HG02763 (cell line): ENCODE results near the gene CEP120.
"Not testable (repeated sequence)": the region's sequence is repeated elsewhere in the genome, so short reads cannot be mapped to it uniquely, and the experiment has no call there.

Experiments
- ATAC-seq: cut with Tn5 transposase; IDR thresholded peaks from one replicate; pipeline ENCODE4 v1.9.1; 2021; ENCODE audit warnings: mild to moderate bottlenecking, moderate library complexity; ENCODE audit not compliant: unreplicated experiment

CEP120 gene

DNA sequence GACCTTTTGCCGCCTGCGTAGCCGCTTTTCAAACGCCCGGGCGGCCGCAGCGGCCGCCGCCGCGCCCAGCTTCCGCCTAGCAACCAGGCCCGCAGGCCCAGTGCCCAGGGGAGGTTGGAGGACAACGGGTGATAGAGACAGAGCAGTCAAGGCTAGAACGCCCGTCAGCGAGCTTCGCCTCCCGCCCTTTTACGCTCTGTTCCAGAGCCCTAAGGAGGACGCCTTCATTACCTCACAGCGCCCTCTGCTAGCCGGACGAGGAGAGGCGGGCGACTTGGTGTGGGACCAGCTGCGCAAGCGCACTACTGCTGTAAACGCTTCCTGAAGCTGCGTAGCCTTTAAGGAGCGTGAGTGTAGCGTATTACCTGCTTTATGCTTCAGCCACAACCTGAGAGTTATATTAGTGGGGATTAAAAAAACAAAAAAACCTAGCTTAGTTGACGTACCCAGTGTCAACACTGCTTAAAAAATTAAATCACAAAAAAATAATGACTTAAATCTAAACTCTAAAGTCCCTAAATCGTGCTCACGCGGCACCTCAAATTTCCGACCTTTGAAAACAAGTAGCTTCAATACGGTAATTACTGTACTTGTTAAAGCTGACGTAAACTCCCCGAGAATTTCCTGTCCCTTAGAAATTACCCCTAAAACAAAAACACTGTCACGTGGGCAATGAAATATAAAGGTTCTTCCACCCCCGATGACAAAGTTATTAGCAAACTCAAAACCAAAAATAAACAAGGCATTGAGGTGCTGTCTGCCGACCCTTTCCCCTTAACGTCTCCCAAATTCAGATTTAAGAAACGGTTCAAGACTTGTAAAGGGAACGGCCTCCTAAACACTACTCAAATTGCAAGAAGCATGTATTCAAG, at the start of gene CEP120:
Gene CEP120, minus strand, starts transcription at position 126 of the 872 bp plus-strand sequence. CDS start 405 bp downstream, outside the sequence.
- ATAC-seq: peak; percentile 98

DNA sequence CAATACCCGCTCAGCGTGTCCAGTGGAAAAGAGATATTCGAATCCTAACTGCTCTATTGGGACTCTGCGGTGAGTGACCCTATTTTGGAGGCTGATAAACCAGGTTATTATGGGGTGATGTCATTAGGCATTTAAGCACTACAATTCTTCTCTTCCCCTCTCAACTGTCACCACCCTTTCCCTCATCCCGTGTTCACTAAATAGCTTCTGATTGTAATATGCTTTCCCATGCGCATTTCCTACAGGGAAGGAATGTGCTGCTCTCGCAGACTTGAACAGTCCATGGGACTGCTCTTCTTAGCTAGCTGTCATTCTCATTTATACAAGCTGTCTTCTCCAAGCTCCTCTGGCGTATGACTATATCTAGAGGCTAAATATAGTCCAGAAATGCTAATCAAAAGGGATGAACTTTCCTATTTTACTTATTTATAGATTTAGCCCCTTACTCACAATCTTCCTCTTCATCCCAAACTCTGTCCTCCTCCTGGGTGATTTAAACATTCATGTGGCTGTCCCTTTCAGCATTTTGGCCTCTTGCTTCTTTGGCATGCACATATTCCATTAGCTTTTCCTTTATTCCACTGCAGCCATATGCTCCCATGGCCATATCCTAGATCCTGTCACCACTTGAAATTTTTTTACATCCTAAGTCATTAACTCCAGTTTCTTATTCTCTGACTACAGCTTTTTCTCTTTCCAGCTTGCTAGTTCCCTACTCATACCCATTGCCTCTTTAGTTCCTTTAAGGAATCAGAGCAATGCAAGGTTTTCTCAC, 49.1 kb upstream of the CEP120 start:
- no peak for ATAC-seq

DNA sequence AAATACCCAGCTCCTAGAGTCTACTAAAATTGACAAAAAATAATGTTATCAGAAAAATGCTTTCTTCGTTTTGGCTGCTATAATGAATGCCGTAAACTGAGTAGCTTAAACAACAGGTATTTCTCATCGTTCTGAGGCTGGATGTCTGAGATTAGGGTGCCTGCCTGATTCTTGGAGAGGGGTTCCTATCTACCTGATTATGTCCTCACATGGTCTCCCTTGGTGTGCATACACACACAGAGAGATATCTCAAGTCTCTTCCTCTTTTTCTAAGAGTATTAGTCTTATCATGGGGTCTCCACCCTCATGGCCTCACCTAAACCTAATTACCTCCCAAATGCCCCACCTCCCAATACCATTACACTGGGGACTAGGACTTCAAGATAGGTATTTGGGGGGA, 48.2 kb upstream of the CEP120 start:
- ATAC-seq: no peak

DNA sequence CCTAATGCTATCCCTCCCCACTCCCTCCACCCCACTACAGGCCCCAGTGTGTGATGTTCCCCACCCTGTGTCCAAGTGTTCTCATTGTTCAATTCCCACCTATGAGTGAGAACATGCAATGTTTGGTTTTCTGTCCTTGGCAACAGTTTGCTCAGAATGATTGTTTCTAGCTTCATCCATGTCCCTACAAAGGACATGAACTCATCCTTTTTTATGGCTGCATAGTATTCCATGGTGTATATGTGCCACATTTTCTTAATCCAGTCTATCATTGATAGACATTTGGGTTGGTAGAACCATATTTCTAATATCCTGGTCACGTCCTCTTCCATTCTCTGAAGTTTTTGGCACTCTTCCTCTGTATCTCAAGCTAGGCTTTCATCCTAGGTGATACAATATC, 43.6 kb upstream of the CEP120 start:
- not testable (repeated sequence) for ATAC-seq

DNA sequence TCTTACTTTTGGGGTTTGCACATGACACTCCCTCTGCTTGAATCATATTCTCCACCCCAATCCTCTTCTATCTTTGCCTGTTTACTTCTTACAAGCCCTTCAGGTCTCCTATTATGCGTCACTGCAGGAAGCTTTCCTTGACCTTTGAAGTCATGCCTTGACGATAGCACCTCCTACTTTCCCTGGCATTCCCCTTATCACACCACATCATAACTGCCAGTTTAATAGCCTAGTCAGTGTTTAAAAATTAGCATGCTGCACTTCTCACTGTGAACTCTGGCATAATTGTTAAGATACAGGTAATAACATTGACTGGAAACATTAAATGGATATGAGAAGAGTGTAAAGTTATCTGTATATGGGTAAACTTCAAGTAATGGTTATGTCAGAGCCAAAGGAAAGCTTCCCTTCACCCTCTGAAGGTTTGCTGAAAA, 37.1 kb upstream of the CEP120 start:
- ATAC-seq: no peak

DNA sequence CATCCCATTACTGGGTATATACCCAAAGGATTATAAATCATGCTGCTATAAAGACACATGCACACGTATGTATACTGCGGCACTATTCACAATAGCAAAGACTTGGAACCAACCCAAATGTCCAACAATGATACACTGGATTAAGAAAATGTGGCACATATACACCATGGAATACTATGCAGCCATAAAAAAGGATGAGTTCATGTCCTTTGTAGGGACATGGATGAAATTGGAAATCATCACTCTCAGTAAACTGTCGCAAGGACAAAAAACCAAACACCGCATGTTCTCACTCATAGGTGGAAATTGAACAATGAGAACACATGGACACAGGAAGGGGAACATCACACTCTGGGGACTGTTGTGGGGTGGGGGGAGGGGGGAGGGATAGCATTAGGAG, 35.8 kb upstream of the CEP120 start:
- ATAC-seq: not testable (repeated sequence)

DNA sequence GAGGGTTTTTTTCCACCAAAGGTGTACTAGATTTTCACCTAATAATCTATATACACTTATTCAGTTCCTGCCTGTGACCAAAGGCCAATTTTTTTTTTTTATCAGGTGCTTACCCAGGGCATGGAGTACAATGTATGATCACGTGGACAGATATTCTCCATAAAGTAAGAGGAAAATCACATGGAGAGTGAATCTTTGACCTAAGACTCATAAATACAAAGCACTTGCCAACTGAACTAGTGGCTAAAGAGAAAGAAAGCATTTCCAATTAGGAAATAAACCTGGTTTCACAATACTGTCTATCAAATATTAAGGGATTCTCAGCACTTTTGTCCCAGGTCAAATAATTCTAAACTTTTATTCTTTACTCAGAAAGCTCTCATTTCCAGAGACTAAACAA, 33.0 kb upstream of the CEP120 start:
- ATAC-seq: no peak

DNA sequence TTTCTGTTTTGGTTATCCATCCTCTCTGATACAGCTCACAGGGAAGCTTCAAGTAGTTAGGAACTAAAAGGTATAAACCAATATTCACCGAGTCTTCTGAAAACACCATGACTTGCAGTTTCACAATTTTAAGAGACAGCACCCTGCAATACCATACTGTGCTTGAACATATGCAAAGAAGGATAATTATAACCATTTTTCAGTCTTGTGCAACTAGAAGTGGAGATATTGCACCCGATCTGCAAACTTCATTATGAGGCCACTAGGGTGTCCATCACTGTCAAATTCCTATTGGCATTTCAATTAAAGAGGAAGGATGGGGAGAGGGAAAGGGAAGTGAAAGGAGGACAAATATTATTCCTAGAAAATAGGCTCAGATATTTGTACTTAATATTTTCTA, 32.4 kb upstream of the CEP120 start:
- ATAC-seq: peak; percentile 96

DNA sequence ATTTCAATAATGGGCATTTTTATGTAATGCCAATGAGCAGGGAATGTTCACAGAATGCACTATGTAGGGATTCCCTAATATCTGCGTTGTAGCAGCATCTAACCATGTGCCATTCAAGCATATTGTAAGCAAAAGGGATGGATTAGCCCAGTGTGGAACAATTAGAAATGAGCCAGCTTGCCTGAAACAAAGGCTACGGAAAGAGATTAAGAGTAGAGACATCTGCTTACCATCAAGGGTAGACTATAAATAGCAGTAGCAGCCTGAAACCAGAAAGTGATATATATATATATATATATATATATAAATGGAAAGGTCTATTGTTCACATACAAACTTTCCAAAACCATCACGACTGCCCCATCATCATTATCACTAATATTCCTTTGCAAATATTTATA, 31.9 kb upstream of the CEP120 start:
- ATAC-seq: peak; percentile 38

DNA sequence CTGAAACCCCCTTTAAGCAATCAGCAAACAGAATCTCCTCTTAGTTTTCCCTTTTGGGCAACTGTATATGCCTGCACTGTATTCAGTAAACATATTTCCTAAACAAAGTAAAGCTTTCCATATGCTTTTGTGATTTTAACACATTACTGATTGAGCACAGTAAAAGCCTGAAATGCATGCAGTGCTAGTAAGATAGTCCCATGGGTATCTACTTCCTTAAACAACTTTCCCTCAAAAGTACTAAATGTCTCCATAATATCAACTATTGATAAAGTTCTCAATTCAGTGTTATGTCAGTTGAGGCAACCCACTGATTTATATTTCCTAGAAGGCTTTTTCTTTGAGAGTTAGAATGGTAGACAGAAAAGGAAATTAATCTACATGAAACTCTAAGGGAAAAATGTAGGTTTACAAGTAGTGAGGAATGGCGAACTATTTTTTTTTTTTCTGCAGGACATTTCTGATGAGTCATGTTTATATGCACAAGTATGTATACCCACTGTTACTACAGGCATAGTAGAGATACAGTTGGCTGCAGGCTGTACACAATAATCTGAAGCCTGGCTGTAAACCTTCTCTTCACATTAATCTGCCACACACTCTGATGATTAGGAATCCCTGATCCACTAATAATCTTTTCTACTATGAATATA, 31.2 kb upstream of the CEP120 start:
- ATAC-seq: no peak

DNA sequence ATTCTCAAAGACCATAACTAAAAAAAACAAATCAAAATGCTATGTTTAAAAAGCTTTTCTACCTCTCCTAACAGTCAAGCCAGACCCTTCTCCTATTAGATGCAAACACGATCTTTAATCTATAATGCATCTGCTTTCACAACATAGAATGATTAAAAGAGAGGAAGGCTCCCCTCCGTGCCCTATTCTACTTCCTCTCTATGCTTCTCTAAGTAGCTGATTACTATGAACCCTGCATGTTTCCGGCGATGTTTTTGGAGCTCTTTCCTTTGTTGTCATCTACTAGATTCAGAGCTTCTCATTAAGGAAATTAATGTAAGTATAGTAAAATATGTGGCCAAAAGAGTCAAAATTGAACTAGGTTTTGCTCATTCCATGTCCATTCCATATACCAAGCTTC, 29.2 kb upstream of the CEP120 start:
- no peak for ATAC-seq

DNA sequence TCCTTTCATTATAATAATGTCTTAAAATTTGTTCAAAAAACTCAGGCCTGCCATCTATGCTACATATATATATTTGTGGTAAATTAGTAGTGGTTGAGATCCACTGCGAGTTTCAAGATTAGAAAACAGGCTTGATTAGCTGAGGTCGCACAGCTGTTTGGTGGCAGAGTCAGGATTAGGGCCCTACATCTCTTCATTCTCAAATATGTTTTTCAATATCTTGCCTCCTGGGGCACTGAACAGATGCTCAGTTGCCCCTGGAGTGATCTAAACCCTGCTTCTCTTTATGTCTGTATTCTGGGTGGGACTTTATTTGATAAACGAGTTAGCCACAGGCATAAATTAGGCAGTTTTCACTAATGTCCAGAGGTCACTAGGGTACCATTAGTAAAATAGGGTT, 27.8 kb upstream of the CEP120 start:
- no peak for ATAC-seq

DNA sequence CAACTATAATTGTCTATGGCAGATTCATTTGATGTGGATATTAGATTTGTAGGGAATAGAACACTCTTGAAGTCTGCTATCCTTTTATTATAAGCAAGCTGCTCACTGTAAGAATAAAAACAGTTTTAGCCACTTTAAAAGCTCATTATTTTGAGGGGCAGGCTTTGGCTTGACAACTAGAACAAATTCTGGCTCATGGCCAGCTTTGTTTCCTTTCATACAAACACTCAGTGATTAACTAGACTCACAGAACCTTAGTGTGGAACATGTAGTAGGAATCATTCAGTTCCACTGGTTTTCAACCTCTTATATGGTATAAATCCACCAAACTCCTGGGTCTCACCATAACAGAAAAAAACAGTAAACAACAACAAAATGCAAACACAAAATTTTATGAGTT, 27.4 kb upstream of the CEP120 start:
- ATAC-seq: no peak

DNA sequence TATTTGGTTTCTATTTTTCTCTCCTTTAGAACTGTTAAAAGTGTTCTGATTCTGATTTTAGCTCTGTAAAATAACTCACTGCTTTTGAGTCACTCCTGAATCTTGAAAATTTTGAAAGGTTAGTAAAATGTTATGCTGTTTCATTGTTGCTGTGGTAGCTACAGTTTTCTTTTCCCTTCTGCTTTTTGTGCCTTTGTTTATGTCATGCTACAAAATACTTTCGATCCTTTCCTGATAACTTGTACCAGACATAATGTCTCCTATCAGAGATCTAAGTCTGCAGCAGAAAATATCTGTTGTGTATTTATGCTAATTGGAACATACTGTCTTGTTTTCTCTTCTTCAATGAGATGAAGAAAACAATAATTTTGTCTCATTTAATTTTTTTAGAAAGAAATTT, 26.9 kb upstream of the CEP120 start:
- ATAC-seq: no peak

DNA sequence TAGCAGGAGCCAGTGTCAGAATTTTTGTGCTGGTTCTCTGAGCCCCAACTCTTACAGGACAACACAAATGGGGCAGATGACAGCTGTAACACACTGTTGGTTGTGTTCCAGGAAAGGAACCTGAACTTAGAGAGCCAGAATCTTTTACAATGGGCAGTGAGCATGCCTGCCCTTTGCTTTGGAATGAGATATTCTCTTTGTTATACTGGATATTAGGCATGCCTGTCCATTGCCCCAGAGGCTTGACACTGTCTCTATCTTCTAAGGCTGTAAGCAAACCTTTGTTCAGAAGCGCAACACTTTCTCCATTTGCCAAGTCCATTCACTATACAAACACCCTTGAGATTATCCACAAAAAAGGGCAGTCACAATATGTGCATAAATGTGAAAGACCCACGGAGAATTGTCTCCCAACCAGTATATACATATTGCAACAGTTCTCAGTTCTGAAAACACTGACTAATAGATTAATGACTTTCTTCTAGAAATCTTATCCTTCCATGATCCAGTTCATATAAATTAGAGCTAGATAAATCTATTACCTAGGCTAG, 26.3 kb upstream of the CEP120 start:
- ATAC-seq: no peak

DNA sequence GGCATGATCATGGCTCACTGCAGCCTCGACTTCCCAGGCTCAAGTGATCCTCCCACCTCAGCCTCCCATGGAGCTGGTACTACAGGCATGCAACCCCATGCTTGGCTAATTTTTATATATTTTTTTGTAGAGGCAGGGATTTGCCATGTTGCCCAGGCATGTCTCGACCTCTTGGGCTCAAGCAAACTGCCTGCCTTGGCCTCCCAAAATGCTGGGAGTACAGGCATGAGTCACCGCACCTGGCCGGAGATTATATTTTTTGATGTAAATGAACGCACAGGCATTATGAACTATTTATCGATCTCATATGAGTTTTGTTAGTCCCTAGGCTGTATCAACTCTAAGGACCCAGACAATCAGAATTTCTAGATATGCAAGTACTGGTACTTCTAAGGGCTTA, 25.5 kb upstream of the CEP120 start:
- ATAC-seq: no peak

DNA sequence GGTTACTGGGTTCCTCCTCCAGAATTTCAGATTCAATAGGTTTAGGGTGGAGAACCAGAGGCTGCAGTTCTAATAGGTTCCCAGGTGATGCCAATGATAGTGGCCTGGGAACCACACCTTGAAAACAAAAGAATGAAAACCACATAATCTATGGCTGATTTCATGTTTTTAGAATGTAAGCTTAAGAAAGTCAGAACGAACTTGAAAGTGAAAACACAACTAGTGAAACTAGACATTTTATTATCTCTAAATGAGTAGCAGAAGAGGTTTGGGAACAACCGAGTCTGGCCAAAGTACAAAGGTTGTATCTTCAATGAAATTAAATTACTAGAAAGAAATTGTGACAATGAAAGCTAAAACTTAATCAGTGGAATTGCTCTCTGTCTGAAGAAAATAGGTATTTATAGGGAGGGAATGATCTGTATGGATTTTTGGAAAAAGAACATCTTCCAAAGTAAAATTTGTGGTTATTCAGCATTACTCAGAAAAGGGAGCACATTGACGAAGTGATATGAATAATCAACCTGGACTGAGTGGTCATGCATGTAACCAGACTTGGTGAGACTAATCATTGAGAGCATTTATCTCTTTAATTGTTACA, 24.9 kb upstream of the CEP120 start:
- peak; percentile 90 for ATAC-seq

DNA sequence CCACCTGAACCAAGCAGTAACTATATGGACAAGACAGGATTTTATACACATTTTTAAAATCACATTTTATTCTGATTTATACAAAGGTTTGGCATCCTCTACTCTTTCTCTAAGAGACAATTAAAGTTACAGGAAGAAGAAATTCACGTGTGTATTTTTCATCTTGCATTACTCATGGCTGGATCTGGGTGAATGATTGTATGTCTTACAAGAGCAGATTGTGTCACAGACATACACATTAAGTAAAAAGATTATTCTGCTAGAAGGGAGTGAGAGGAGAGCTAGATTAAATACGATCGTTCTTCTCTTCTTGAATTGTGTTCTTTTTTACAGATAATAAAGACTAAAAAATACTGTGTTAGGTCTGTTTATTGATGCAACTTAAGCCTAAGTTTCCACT, 20.8 kb upstream of the CEP120 start:
- ATAC-seq: no peak

DNA sequence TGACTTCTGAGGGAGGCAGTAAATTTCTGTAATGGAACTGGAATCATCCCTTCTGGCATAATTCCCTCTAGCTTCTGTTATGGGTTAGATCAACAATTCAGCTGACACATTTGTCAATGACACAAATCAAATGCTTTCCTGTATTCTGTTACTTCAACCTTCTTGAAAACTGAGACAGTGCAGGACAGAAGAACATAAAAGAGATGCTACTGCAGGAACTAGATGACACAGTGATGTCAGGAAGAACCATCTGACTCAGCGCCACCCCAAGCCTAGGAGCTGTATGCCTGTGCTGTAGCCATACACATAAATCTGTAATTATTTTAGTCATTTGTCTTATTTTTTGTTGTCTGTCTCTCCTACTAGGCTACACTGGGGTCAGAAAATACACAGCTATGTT, 18.2 kb upstream of the CEP120 start:
- ATAC-seq: no peak

DNA sequence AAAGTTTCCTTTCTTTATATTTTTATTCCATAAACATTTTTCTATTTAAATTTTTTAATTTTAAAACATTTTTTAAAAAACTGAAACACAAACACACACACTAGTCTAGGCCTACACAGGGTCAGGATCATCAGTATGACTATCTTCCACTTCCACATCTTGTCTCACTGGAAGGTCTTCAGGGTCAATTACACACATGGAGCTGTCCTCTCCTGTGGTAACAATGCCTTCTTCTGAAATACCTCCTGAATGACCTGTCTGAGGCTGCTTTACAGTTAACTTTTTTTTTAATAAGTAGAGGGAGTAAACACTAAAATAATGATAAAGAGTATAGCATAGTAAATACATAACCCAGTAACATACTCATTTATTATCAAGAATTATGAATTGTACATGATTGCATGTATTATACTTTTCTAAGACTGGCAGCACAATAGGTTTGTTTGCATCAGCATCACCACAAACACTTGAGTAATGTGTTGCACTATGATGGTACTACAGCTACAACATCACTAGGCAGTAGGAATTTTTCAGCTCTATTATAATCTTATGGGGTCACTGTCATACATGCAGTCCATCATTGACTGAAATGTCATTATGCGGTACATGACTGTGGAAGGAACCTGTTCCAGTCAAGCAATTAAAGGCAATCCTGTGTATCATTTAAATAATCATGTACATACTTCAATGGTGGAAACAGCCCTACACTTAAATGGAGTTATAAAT, 17.4 kb upstream of the CEP120 start:
- no peak for ATAC-seq
